Spleen (tissue), 7 donors: ENCODE data around the gene IL17REL.

Source experiments
- POLR2A ChIP-seq, 3 donors: fragments of 450-650 bp; IDR thresholded peaks; one replicate each; pipeline ENCODE4 v1.5.1; 2017; ENCODE audit warnings: antibody characterized with exemption in 3 of 3, mild to moderate bottlenecking in 1 of 3
- POLR2AphosphoS5 ChIP-seq, 3 donors: sonication (generic); formaldehyde crosslinking; IDR thresholded peaks; one replicate each; pipeline ENCODE4 v1.5.1; 2017; ENCODE audit warnings: antibody characterized with exemption in 3 of 3
- TF ChIP-seq, protein P1 (sequence below), 11 experiments: fragments of 200-600 bp in 7 of 11; fragments of 450-650 bp in 4 of 11; sonication (generic) in 4 of 11; IDR thresholded peaks in 8 of 11; conservative IDR thresholded peaks in 3 of 11; 1 replicate in 7 of 11; 2 replicates in 4 of 11; pipeline versions ENCODE4 v1.4.0 to v1.8.0; 2016 to 2021; ENCODE audit warnings: antibody characterized with exemption in 11 of 11, inconsistent platforms in 4 of 11, mild to moderate bottlenecking in 1 of 11
- donor health status: DM: no; HTN: no; CAD: no; lungs with moderate emphysema.
- donor health status: DM: no; HTN: no; CAD: no.
- donor health status: DM: no; HTN: no; CAD: no.

DNA sequence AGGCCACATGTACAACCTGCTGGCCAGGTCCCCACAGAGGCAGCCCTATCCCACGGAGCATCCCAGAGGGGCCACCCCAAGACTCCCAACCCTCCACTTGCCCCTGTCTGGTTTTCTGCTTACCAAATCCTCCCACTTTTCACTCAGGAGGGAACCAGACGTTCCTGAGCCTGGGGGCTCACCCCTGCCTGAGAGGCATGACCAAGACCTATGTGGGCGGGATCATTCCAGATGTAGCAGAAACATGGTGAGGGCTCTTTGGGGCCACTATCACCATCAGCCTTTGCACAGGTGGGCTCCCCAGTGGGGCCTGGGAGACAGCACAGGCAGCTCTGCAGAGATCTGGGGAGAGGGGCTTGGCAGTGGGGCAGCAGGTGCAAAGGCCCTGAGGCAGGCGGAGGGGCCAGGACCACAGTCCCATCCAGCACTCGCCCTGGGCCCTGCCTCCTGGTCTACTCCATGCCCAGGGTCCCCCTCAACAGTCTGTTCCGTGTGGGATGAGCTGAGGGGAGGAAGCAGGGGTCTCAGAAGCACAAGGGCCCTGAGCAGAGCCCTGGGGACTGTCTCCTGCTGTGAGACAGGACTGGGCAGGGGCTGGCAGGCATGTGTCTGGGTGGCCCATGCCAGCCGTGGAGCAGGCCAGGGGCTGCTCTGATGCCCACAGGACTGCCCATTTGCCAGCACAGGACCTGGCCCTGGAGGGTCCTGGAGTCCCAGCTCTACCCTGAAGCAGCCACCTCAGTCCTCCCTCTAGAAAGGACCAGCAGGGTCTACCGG, 42.6 kb downstream of the IL17REL start:
- TF ChIP-seq, protein P1, sequence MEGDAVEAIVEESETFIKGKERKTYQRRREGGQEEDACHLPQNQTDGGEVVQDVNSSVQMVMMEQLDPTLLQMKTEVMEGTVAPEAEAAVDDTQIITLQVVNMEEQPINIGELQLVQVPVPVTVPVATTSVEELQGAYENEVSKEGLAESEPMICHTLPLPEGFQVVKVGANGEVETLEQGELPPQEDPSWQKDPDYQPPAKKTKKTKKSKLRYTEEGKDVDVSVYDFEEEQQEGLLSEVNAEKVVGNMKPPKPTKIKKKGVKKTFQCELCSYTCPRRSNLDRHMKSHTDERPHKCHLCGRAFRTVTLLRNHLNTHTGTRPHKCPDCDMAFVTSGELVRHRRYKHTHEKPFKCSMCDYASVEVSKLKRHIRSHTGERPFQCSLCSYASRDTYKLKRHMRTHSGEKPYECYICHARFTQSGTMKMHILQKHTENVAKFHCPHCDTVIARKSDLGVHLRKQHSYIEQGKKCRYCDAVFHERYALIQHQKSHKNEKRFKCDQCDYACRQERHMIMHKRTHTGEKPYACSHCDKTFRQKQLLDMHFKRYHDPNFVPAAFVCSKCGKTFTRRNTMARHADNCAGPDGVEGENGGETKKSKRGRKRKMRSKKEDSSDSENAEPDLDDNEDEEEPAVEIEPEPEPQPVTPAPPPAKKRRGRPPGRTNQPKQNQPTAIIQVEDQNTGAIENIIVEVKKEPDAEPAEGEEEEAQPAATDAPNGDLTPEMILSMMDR (IDR thresholded peaks at IDR 0.05 in 8 of 11, conservative IDR thresholded peaks at IDR 0.05 in 3 of 11), result no peak
- TF ChIP-seq POLR2A (IDR thresholded peaks at IDR 0.05), result no peak
- TF ChIP-seq POLR2AphosphoS5 (IDR thresholded peaks at IDR 0.05), result no peak
